GM12878 (cell line): ENCODE measurements around the gene FADS1. TPM values are rescaled to one million over a fixed set of nuclear protein-coding genes. Genes with fewer than 3 reads are reported as not detected.

Experiments
- ATAC-seq: fragments of 200-7000 bp; cut with Tn5 transposase; 3 replicates; pipeline ENCODE4 v1.9.1; 2020; ENCODE audit warnings: mild to moderate bottlenecking, moderate library complexity
- BruUV-seq: library from RNA; stranded (reverse); fragments of 400-500 nt; replicated peaks from 2 replicates; lab custom pipeline; 2021; lab: Mats Ljungman, UMichigan
- CTCF ChIA-PET: fragments of 300-600 bp; sonication (Branson Sonifier 250); formaldehyde crosslinking; extraction: SDS; loops from one replicate; lab custom pipeline; 2021; ENCODE audit warnings: inconsistent platforms; lab: Yijun Ruan, JAX
- POLR2A ChIA-PET: fragments of 350-600 bp; formaldehyde crosslinking; extraction: SDS; loops from one replicate; lab custom pipeline; 2021; ENCODE audit warnings: inconsistent platforms; lab: Charles Lee
- RAD21 ChIA-PET: fragments of 300-600 bp; sonication (Branson Sonifier 250); formaldehyde crosslinking; loops from one replicate; lab custom pipeline; 2023; ENCODE audit warnings: antibody characterized with exemption; ENCODE audit not compliant: unreplicated experiment; lab: Charles Lee
- SMC1A ChIA-PET: fragments of 300-600 bp; sonication (Branson Sonifier 250); formaldehyde crosslinking; loops from one replicate; lab custom pipeline; 2023; ENCODE audit not compliant: unreplicated experiment, uncharacterized antibody; lab: Charles Lee
- DNase-seq: peaks from one replicate; pipeline ENCODE4 v3.0.0-alpha.2; 2011; ENCODE audit warnings: low read depth, low spot score
- FAIRE-seq: peaks from 3 replicates; lab custom pipeline; 2011; peaks lifted over from hg19 to GRCh38; lab: Jason Lieb, UNC
- H2AFZ ChIP-seq: 2 replicates; pipeline ENCODE4 v1.6.0; 2011; ENCODE audit warnings: low read depth, low read length, control low read depth; ENCODE audit not compliant: control insufficient read depth
- H3K27ac ChIP-seq: 2 replicates; pipeline ENCODE4 v1.5.1; 2011; ENCODE audit warnings: control low read depth; ENCODE audit not compliant: control insufficient read depth, insufficient read depth
- H3K27me3 ChIP-seq, 2 experiments: replicated peaks in 1 of 2; 2 replicates each; pipeline versions ENCODE4 v1.6.0 to v1.6.1; 2011; ENCODE audit warnings: low read length in 1 of 2; ENCODE audit not compliant: control insufficient read depth in 2 of 2, insufficient read depth in 2 of 2
- H3K36me3 ChIP-seq, 2 experiments: 2 replicates each; pipeline ENCODE4 v1.5.1; 2011; ENCODE audit warnings: low read length in 1 of 2; ENCODE audit not compliant: control insufficient read depth in 2 of 2, insufficient read depth in 2 of 2
- H3K4me1 ChIP-seq: 2 replicates; pipeline ENCODE4 v1.6.1; 2011; ENCODE audit warnings: mild to moderate bottlenecking, low read length, moderate library complexity, mixed read lengths; ENCODE audit not compliant: control insufficient read depth, insufficient read depth
- H3K4me2 ChIP-seq: 2 replicates; pipeline ENCODE4 v1.6.0; 2011; ENCODE audit warnings: control low read depth; ENCODE audit not compliant: control insufficient read depth, insufficient read depth
- H3K4me3 ChIP-seq: fragments of 200-600 bp; sonication (generic); 2 replicates; pipeline ENCODE4 v1.5.1; 2016
- H3K79me2 ChIP-seq: 2 replicates; pipeline ENCODE4 v1.6.0; 2011; ENCODE audit warnings: low read length; ENCODE audit not compliant: control insufficient read depth, insufficient read depth
- H3K9ac ChIP-seq: 2 replicates; pipeline ENCODE4 v1.8.0; 2011; ENCODE audit warnings: low read length, control low read depth, mixed read lengths; ENCODE audit not compliant: control insufficient read depth, insufficient read depth
- H3K9me3 ChIP-seq: replicated peaks from 3 replicates; pipeline ENCODE4 v1.5.1; 2011; ENCODE audit warnings: mild to moderate bottlenecking, low read length; ENCODE audit not compliant: control insufficient read depth, insufficient read depth
- H4K20me1 ChIP-seq: 2 replicates; pipeline ENCODE4 v1.6.0; 2011; ENCODE audit not compliant: control insufficient read depth, insufficient read depth
- CBX5 ChIP-seq: sonication (generic); IDR thresholded peaks from 2 replicates; pipeline ENCODE4 v1.6.1; 2016; ENCODE audit warnings: low read depth, moderate library complexity, mild to moderate bottlenecking, inconsistent platforms
- CUX1 ChIP-seq: IDR thresholded peaks from 2 replicates; pipeline ENCODE4 v1.6.1; 2012; ENCODE audit warnings: improper control_type of control experiment, low read depth, low read length; ENCODE audit not compliant: insufficient replicate concordance
- FOS ChIP-seq: IDR thresholded peaks from 3 replicates; pipeline ENCODE4 v1.6.1; 2011; ENCODE audit warnings: borderline replicate concordance; ENCODE audit not compliant: insufficient read length; ENCODE audit errors: extremely low read depth
- HDAC2 ChIP-seq: fragments of 200-600 bp; sonication (generic); IDR thresholded peaks from 2 replicates; pipeline ENCODE4 v1.6.1; 2017
- IKZF1 ChIP-seq: fragments of 450-650 bp; conservative IDR thresholded peaks from 2 replicates; pipeline ENCODE4 v1.6.1; 2017; ENCODE audit warnings: antibody characterized with exemption, mild to moderate bottlenecking
- IRF3 ChIP-seq: fragments of 450-650 bp; IDR thresholded peaks from 2 replicates; pipeline ENCODE4 v1.6.1; 2014; ENCODE audit warnings: mild to moderate bottlenecking
- TARDBP ChIP-seq: IDR thresholded peaks from 2 replicates; pipeline ENCODE4 v1.6.1; 2016; ENCODE audit warnings: borderline replicate concordance
- YBX1 ChIP-seq: fragments of 450-650 bp; IDR thresholded peaks from 2 replicates; pipeline ENCODE4 v1.6.1; 2016; ENCODE audit warnings: antibody characterized with exemption
- WGBS: methylation state at CpG from one replicate; pipeline ENCODE4 v1.1.6; 2016; ENCODE audit warnings: low lambda C conversion rate; ENCODE audit not compliant: insufficient replicate concordance, insufficient coverage; ENCODE audit errors: missing lambda C conversion rate; 5-methylcytosine and 5-hydroxymethylcytosine counted together
- in situ Hi-C: fragments of 300-500 bp; cut with MboI; formaldehyde crosslinking; loops from 9 replicates; pipeline ENCODE4 v1.14.3; 2018; ENCODE audit warnings: mixed read lengths
- intact Hi-C: fragments of 100-400 bp; cut with micrococcal nuclease; formaldehyde crosslinking; loops from one replicate; pipeline ENCODE4 v1.14.2; 2022; ENCODE audit not compliant: unreplicated experiment
- polyA plus RNA-seq, 11 experiments: library from polyadenylated mRNA; depleted of rRNA in 4 of 11; unstranded in 6 of 11; stranded (reverse) in 5 of 11; fragments of >200 nt; fragmentation: Nextera tagmentation in 4 of 11; fragmentation: Illumina TruSeq in 1 of 11; extraction: Ambion mirVana in 4 of 11; extraction: Trizol in 1 of 11; gene quantifications; 1 replicate in 1 of 11; 2 replicates in 10 of 11; pipeline versions ENCODE4 v1.2.1 to v1.2.3, GENCODE V29; 2011 to 2016; ENCODE audit warnings: inconsistent platforms in 2 of 11, missing spikeins in 2 of 11, low read depth in 1 of 11
- total RNA-seq, 4 experiments: library from RNA; depleted of rRNA in 3 of 4; stranded (reverse); fragments of >200 nt in 3 of 4; fragmentation: Illumina TruSeq in 1 of 4; extraction: Trizol in 1 of 4; gene quantifications; 2 replicates each; pipeline versions ENCODE4 v1.2.1 to v1.2.3, GENCODE V29; 2013 to 2021
- TF ChIP-seq, protein P1 (sequence below): IDR thresholded peaks from 2 replicates; pipeline ENCODE4 v1.6.1; 2011; ENCODE audit warnings: low read depth, mild to moderate bottlenecking, low read length, moderate library complexity, borderline replicate concordance; ENCODE audit errors: extremely low read depth
- TF ChIP-seq, protein P2 (sequence below): fragments of 450-650 bp; IDR thresholded peaks from 2 replicates; pipeline ENCODE4 v1.6.1; 2016; ENCODE audit warnings: mild to moderate bottlenecking
- TF ChIP-seq, protein P3 (sequence below): fragments of 450-650 bp; IDR thresholded peaks from 2 replicates; pipeline ENCODE4 v1.6.1; 2016; ENCODE audit warnings: mild to moderate bottlenecking

FADS1 gene
- total and polyA plus RNA-seq, 10 of the 15 experiments (the other 5 are each of a cell fraction or from before 2014, with no cell fraction given), result 8.8 to 73.9 (median 39.0) TPM

DNA sequence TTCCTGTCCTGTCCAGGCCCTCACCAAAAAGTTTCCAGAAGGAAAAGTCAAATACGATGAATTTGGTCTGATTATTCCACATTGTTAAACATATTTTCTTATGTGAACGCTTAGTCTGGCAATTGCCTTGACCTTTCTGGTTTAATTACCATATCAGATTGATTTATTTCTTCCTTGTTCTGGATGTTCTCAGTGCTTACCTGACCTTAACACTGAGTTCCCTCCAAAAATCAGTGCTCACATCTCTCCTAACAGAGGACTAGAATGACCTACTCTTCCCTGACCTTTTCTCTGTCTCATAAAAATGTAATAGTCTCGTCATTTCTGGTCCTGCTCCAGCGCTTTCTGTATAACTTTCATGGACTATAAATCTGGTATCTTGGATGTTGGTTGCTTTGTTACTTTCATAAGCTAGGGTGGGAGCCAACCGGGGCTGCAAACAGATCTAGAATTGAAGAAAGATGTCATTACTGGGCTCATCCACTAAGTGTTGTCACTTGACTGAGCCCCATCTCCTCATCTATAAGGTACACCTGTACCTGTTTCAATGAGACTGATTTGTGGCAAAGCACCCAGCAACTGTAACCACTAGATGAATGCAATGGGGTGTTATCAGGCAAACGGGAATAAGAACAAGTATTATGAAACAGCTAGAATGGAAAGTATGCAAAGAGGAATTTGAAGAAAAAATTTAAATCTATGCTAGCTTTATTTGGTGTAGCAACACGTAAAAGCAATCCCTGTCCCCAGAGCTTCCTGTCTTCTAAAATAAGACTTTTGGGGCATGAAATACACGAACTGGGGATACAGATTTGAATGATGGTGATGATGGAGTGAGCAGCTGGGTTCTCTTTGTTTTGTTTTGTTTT is 13.7 kb upstream of the FADS1 start:
- H3K9ac ChIP-seq, result peak overlapping the region; percentile 95
- in situ Hi-C loops (no loop called here), intact Hi-C loops (no loop called here)
- ChIA-PET SMC1A (interaction anchor here (0.7 to 6.2 kb wide), 7 partner anchors 10 to 139 kb away, joined by 3 to 67 read pairs (median 9); partner anchors contain the start of gene FADS1), RAD21 (interaction anchor here (0.7 to 6.9 kb wide), 4 partner anchors 14 to 252 kb away, joined by 3 to 51 read pairs (median 26); partner anchors contain the start of gene FADS1), CTCF (interaction anchor here (0.7 to 9.7 kb wide), 8 partner anchors 11 to 251 kb away, joined by 3 to 75 read pairs (median 4); partner anchors contain the start of gene FADS1), POLR2A (interaction anchor here (0.6 to 6.9 kb wide), 6 partner anchors 12 to 815 kb away, joined by 3 to 167 read pairs (median 13); partner anchors contain the start of genes FADS1 and FEN1)
- no peaks in the 10 kb centered on the region for H3K9me3 ChIP-seq
- H3K27ac ChIP-seq, result peak overlapping the region; percentile 95
- no peak for ATAC-seq
- no peak overlapping the region for H2AFZ ChIP-seq
- BruUV-seq, result TSS peak; percentile 56
- peaks cover 0 to 9% of the 10 kb centered on the region in 2 experiments; a peak in 1 of 4 replicates for H3K36me3 ChIP-seq
- peaks cover 82% of the 10 kb centered on the region for H3K79me2 ChIP-seq
- H4K20me1 ChIP-seq, result no peaks in the 10 kb centered on the region
- WGBS, result 10% methylated on average over 8 of the region's 8 CpGs
- peak; percentile 64 for FAIRE-seq
- H3K4me2 ChIP-seq, result peak overlapping the region; percentile 82
- H3K27me3 ChIP-seq, result no peaks in the 10 kb centered on the region
- DNase-seq, result no peak
- peak overlapping the region; percentile 100 for H3K4me3 ChIP-seq
- H3K4me1 ChIP-seq, result peaks cover 38% of the 10 kb centered on the region
- TF ChIP-seq HDAC2 (no peak), TARDBP (no peak), IRF3 (no peak), FOS (no peak), YBX1 (no peak), CBX5 (no peak), CUX1 (no peak), IKZF1 (no peak)
- TF ChIP-seq, protein P1, sequence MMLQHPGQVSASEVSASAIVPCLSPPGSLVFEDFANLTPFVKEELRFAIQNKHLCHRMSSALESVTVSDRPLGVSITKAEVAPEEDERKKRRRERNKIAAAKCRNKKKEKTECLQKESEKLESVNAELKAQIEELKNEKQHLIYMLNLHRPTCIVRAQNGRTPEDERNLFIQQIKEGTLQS, result no peak
- TF ChIP-seq, protein P2, sequence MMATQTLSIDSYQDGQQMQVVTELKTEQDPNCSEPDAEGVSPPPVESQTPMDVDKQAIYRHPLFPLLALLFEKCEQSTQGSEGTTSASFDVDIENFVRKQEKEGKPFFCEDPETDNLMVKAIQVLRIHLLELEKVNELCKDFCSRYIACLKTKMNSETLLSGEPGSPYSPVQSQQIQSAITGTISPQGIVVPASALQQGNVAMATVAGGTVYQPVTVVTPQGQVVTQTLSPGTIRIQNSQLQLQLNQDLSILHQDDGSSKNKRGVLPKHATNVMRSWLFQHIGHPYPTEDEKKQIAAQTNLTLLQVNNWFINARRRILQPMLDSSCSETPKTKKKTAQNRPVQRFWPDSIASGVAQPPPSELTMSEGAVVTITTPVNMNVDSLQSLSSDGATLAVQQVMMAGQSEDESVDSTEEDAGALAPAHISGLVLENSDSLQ, result no peak
- TF ChIP-seq, protein P3, sequence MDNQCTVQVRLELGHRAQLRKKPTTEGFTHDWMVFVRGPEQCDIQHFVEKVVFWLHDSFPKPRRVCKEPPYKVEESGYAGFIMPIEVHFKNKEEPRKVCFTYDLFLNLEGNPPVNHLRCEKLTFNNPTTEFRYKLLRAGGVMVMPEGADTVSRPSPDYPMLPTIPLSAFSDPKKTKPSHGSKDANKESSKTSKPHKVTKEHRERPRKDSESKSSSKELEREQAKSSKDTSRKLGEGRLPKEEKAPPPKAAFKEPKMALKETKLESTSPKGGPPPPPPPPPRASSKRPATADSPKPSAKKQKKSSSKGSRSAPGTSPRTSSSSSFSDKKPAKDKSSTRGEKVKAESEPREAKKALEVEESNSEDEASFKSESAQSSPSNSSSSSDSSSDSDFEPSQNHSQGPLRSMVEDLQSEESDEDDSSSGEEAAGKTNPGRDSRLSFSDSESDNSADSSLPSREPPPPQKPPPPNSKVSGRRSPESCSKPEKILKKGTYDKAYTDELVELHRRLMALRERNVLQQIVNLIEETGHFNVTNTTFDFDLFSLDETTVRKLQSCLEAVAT, result no peak
